Astrocyte (in vitro differentiated cells and primary cell): Measurements from ENCODE around the gene OS9. TPM values are rescaled to one million over a fixed set of nuclear protein-coding genes. Genes with fewer than 3 reads are reported as not detected.

Experiments used
- DNase-seq: peaks from one replicate; pipeline ENCODE4 v3.0.0-alpha.2; 2010; ENCODE audit warnings: low read depth
- FAIRE-seq: peaks from 2 replicates; lab custom pipeline; 2011; peaks lifted over from hg19 to GRCh38; lab: Jason Lieb, UNC
- H2AFZ ChIP-seq: 2 replicates; pipeline ENCODE4 v1.6.0; 2012; ENCODE audit warnings: low read depth, low read length, inconsistent platforms
- H3K27ac ChIP-seq: 2 replicates; pipeline ENCODE4 v1.5.1; 2011; ENCODE audit warnings: low read depth, low read length, inconsistent platforms
- H3K27me3 ChIP-seq: 2 replicates; pipeline ENCODE4 v1.6.0; 2011; ENCODE audit warnings: low read length, inconsistent platforms; ENCODE audit not compliant: insufficient read depth
- H3K36me3 ChIP-seq: 2 replicates; pipeline ENCODE4 v1.5.1; 2011; ENCODE audit warnings: low read length, inconsistent platforms; ENCODE audit not compliant: insufficient read depth
- H3K4me1 ChIP-seq: 2 replicates; pipeline ENCODE4 v1.5.1; 2011; ENCODE audit warnings: low read length, inconsistent platforms; ENCODE audit not compliant: insufficient read depth
- H3K4me2 ChIP-seq: 2 replicates; pipeline ENCODE4 v1.6.0; 2012; ENCODE audit warnings: low read length, inconsistent platforms
- H3K4me3 ChIP-seq: 2 replicates; pipeline ENCODE4 v1.5.1; 2011; ENCODE audit warnings: low read depth, mild to moderate bottlenecking, low read length, inconsistent platforms; ENCODE audit not compliant: insufficient read depth
- H3K79me2 ChIP-seq: 2 replicates; pipeline ENCODE4 v1.6.0; 2012; ENCODE audit warnings: mild to moderate bottlenecking, low read length, inconsistent platforms; ENCODE audit not compliant: insufficient read depth
- H3K9ac ChIP-seq: 2 replicates; pipeline ENCODE4 v1.6.0; 2012; ENCODE audit warnings: mild to moderate bottlenecking, low read length, inconsistent platforms
- H3K9me3 ChIP-seq: 2 replicates; pipeline ENCODE4 v1.5.1; 2012; ENCODE audit warnings: low read depth, mild to moderate bottlenecking, low read length, inconsistent platforms; ENCODE audit not compliant: insufficient read depth
- H4K20me1 ChIP-seq: 2 replicates; pipeline ENCODE4 v1.6.0; 2012; ENCODE audit warnings: low read length, inconsistent platforms; ENCODE audit not compliant: insufficient read depth
- H3K27ac Mint-ChIP-seq: one replicate; pipeline ENCODE4 v1.8.0; 2021; ENCODE audit warnings: mild to moderate bottlenecking, mixed read lengths; ENCODE audit not compliant: unreplicated experiment
- H3K27me3 Mint-ChIP-seq: one replicate; pipeline ENCODE4 v1.8.0; 2021; ENCODE audit warnings: low read depth, mixed read lengths; ENCODE audit not compliant: unreplicated experiment
- H3K36me3 Mint-ChIP-seq: one replicate; pipeline ENCODE4 v1.8.0; 2021; ENCODE audit warnings: low read depth, mixed read lengths; ENCODE audit not compliant: unreplicated experiment
- H3K4me1 Mint-ChIP-seq: one replicate; pipeline ENCODE4 v1.8.0; 2021; ENCODE audit warnings: low read depth, mixed read lengths; ENCODE audit not compliant: unreplicated experiment
- H3K4me3 Mint-ChIP-seq: one replicate; pipeline ENCODE4 v1.8.0; 2021; ENCODE audit warnings: mild to moderate bottlenecking, moderate library complexity, mixed read lengths; ENCODE audit not compliant: unreplicated experiment
- H3K9me3 Mint-ChIP-seq: one replicate; pipeline ENCODE4 v1.8.0; 2021; ENCODE audit warnings: mild to moderate bottlenecking, mixed read lengths; ENCODE audit not compliant: unreplicated experiment
- EZH2 ChIP-seq: IDR thresholded peaks from 2 replicates; pipeline ENCODE4 v1.6.1; 2012; ENCODE audit warnings: mild to moderate bottlenecking, low read length, inconsistent platforms; ENCODE audit not compliant: insufficient read depth
- total RNA-seq: library from RNA; stranded (reverse); gene quantifications from 2 replicates; pipeline ENCODE4 v1.2.1, GENCODE V29; 2021
- TF ChIP-seq, protein P1 (sequence below): IDR thresholded peaks from 2 replicates; pipeline ENCODE4 v1.5.1; 2011; ENCODE audit warnings: low read depth, mild to moderate bottlenecking, inconsistent platforms, low read length, moderate library complexity; ENCODE audit not compliant: insufficient read depth

OS9 gene
- total RNA-seq, 1 donor from 2014 or later, result 194 TPM

DNA sequence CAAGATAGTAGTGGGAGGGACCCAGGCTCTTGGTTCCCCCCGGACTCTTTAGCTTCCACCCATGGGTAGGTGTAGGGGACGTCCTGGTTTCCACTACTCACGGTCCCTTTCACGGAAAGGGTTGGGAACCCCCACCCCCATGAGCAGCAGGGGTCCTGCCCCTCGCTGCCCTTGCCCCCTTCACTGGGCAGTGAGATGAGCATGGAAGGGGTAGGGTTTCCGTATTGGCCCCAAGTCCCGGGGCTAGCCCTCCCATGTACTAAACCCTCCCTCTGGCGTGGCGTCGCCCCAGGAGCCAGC lies 31.9 kb downstream of the OS9 start:
- Mint-ChIP-seq H3K4me3 (peak overlapping the region; percentile 91), H3K27ac (no peak overlapping the region), H3K4me1 (no peaks in the 10 kb centered on the region), H3K36me3 (peaks cover 15% of the 10 kb centered on the region), H3K27me3 (peaks cover 66% of the 10 kb centered on the region), H3K9me3 (peaks cover 11% of the 10 kb centered on the region)
- peaks cover 9% of the 10 kb centered on the region for H3K36me3 ChIP-seq
- no peaks in the 10 kb centered on the region for H3K79me2 ChIP-seq
- DNase-seq (no peak), FAIRE-seq (no peak)
- H3K4me2 ChIP-seq, result peak overlapping the region; percentile 99
- TF ChIP-seq, protein P1, sequence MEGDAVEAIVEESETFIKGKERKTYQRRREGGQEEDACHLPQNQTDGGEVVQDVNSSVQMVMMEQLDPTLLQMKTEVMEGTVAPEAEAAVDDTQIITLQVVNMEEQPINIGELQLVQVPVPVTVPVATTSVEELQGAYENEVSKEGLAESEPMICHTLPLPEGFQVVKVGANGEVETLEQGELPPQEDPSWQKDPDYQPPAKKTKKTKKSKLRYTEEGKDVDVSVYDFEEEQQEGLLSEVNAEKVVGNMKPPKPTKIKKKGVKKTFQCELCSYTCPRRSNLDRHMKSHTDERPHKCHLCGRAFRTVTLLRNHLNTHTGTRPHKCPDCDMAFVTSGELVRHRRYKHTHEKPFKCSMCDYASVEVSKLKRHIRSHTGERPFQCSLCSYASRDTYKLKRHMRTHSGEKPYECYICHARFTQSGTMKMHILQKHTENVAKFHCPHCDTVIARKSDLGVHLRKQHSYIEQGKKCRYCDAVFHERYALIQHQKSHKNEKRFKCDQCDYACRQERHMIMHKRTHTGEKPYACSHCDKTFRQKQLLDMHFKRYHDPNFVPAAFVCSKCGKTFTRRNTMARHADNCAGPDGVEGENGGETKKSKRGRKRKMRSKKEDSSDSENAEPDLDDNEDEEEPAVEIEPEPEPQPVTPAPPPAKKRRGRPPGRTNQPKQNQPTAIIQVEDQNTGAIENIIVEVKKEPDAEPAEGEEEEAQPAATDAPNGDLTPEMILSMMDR, result no peak
- TF ChIP-seq EZH2, result no peak
- H3K4me1 ChIP-seq, result peaks cover 7% of the 10 kb centered on the region
- no peaks in the 10 kb centered on the region for H3K9me3 ChIP-seq
- H3K4me3 ChIP-seq, result peak overlapping the region; percentile 85
- peak overlapping the region; percentile 90 for H3K9ac ChIP-seq
- peaks cover 22% of the 10 kb centered on the region for H3K27me3 ChIP-seq
- H2AFZ ChIP-seq, result peak overlapping the region; percentile 97
- H4K20me1 ChIP-seq, result peaks cover 8% of the 10 kb centered on the region
- no peak overlapping the region for H3K27ac ChIP-seq

DNA sequence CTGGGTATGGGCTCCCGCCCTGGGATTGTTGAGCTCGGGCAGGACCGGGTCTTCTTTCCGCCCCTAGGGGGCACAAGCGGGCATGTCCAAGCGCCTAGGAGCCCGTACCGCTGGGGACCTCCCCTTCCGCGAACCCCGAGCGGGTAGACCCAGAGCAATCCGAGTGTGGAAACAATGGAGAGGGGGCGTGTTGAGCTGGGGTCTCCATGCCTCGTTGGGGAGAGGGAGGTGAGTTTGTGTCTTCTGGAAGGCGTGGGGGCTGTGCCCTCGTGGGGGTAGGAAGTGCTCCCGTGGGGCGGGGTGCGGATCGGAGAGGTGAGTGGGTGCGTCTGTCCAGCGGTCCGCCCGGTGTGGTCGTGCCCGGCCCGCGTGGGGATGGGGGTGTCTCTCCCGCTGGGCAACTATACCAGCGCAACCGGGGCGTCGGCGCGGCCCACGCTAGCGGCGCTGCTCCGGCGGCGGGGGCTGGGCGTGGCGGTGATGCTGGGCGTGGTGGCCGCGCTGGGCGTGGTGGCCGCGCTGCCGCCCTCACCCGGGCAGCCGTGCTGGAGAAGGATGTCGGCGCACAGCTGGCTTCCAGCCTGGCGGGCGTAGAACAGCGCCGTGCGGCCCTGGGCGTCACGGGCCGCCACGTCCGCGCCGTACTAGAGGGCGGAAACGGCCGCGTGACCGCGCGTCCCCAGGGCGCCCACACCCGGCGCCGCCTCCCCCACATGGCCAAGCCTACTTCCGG lies 32.4 kb downstream of the OS9 start:
- Histone ChIP-seq H3K36me3 (peaks cover 4% of the 10 kb centered on the region), H3K79me2 (no peaks in the 10 kb centered on the region), H3K4me3 (peak overlapping the region; percentile 85), H4K20me1 (peaks cover 8% of the 10 kb centered on the region), H3K4me2 (peak overlapping the region; percentile 99), H3K9me3 (no peaks in the 10 kb centered on the region), H3K27me3 (peaks cover 24% of the 10 kb centered on the region), H3K9ac (peak overlapping the region; percentile 90), H3K4me1 (peaks cover 7% of the 10 kb centered on the region), H3K27ac (peak overlapping the region; percentile 42), H2AFZ (peak overlapping the region; percentile 97)
- Mint-ChIP-seq H3K27ac (peak overlapping the region; percentile 80), H3K27me3 (peaks cover 71% of the 10 kb centered on the region), H3K36me3 (peaks cover 12% of the 10 kb centered on the region), H3K4me1 (no peaks in the 10 kb centered on the region), H3K9me3 (peaks cover 12% of the 10 kb centered on the region), H3K4me3 (peak overlapping the region; percentile 91)
- TF ChIP-seq EZH2, result no peak
- TF ChIP-seq, protein P1, result peak; percentile 61
- FAIRE-seq (no peak), DNase-seq (peak; percentile 50)
